Subcutaneous adipose tissue (tissue), 4 donors: Measurements from ENCODE around the gene MMD2. TPM values are rescaled to one million over a fixed set of nuclear protein-coding genes. Genes with fewer than 3 reads are reported as not detected.

Experiments used
- CTCF ChIP-seq: fragments of 450-650 bp; IDR thresholded peaks from one replicate; pipeline ENCODE4 v1.5.1; 2016; ENCODE audit warnings: low read depth, mild to moderate bottlenecking, control low read depth, antibody characterized with exemption, moderate library complexity
- total RNA-seq, 4 donors: library from RNA; depleted of rRNA; stranded (reverse); fragments of >200 nt; gene quantifications; one replicate each; pipeline ENCODE4 v1.1.0, GENCODE V29; 2016

The MMD2 gene
- total RNA-seq, 4 donors from 2014 or later = not detected

- TF ChIP-seq CTCF = no peak
Measured at GRCh38 chr7:4905171-4905570, 53.8 kb downstream of the MMD2 start.

- no peak for TF ChIP-seq CTCF
Measured at GRCh38 chr7:4904346-4904745, 54.6 kb downstream of the MMD2 start.

GRCh38 chr7:4895766-4896165 lies 63.2 kb downstream of the MMD2 start:
- no peak for TF ChIP-seq CTCF

- no peak for TF ChIP-seq CTCF
Measured at GRCh38 chr7:4894482-4894881, 64.5 kb downstream of the MMD2 start.

GRCh38 chr7:4893929-4894475 lies 65.0 kb downstream of the MMD2 start:
- no peak for TF ChIP-seq CTCF

- TF ChIP-seq CTCF = no peak
Measured at GRCh38 chr7:4889682-4890081, 69.3 kb downstream of the MMD2 start.

GRCh38 chr7:4888161-4888560 lies 70.8 kb downstream of the MMD2 start:
- TF ChIP-seq CTCF = no peak
